Measurements from ENCODE around the gene PANK1.

The PANK1 gene

DNA sequence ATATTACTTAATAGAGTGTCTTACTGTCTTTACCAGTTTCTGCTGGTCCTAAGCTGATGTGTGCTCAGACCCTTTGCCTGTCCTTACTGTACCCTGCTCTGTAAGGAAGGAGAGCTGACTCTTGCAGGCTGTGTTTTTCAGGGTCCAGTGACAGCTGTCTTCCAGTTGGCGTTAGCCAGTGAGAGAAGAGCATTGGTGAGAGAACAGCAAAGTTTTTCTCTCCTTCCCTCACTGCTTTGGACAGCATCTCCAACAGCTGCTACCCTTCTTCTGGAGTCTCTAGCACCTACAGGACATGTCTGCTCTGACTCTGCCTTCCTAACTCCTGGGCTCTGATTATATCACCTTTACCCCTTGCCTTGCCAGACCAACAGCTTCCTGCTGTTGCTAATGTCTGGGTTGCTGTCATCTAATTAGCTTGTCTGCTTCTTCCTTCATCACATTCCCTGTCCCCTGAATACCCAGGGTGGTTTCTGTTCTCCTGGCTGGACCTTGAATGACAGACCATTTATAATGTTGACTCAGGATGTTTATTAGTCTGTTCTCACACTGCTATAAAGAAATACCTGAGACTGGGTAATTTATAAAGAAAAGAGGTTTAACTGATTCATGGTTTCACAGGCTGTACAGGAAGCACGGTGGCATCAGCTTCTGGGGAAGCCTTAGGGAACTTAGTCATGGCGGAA lies 23.5 kb upstream of the PANK1 start:
- no peak overlapping the region for H3K4me3 ChIP-seq (ENCODE audit: low read length)
- no peaks in the 10 kb centered on the region for H4K20me1 ChIP-seq (ENCODE audit: control insufficient read depth, insufficient read depth, low read depth, low read length)
- no peaks in the 10 kb centered on the region for H3K79me2 ChIP-seq (ENCODE audit: control insufficient read depth, low read length)
- no peaks in the 10 kb centered on the region for H3K27me3 ChIP-seq (ENCODE audit: control insufficient read depth, low read length)
- no peak overlapping the region for H3K4me2 ChIP-seq (ENCODE audit: low read length)
- H3K36me3 ChIP-seq (ENCODE audit: control insufficient read depth, low read length): no peaks in the 10 kb centered on the region
- H3K27ac ChIP-seq (ENCODE audit: low read depth, low read length): no peak overlapping the region
- H3K9me2 ChIP-seq (replicated peaks; ENCODE audit: control insufficient read depth, low read length): no peaks in the 10 kb centered on the region
- H3F3A ChIP-seq (ENCODE audit: control insufficient read depth, insufficient read depth): no peaks in the 10 kb centered on the region
- H3K9me3 ChIP-seq (ENCODE audit: control insufficient read depth, insufficient read depth, low read length): no peaks in the 10 kb centered on the region
- TF ChIP-seq, protein P1, sequence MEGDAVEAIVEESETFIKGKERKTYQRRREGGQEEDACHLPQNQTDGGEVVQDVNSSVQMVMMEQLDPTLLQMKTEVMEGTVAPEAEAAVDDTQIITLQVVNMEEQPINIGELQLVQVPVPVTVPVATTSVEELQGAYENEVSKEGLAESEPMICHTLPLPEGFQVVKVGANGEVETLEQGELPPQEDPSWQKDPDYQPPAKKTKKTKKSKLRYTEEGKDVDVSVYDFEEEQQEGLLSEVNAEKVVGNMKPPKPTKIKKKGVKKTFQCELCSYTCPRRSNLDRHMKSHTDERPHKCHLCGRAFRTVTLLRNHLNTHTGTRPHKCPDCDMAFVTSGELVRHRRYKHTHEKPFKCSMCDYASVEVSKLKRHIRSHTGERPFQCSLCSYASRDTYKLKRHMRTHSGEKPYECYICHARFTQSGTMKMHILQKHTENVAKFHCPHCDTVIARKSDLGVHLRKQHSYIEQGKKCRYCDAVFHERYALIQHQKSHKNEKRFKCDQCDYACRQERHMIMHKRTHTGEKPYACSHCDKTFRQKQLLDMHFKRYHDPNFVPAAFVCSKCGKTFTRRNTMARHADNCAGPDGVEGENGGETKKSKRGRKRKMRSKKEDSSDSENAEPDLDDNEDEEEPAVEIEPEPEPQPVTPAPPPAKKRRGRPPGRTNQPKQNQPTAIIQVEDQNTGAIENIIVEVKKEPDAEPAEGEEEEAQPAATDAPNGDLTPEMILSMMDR (IDR thresholded peaks at IDR 0.05; ENCODE audit: low read depth, low read length, poor library complexity, severe bottlenecking): no peak
- TF ChIP-seq EZH2phosphoT487 (IDR thresholded peaks at IDR 0.05; ENCODE audit: borderline replicate concordance, low read length): no peak
- 0 out of 2 replicates have a peak, but pooled peaks cover 3% of the 10 kb centered on the region for H3K4me1 ChIP-seq (ENCODE audit: control insufficient read depth, low read length)

DNA sequence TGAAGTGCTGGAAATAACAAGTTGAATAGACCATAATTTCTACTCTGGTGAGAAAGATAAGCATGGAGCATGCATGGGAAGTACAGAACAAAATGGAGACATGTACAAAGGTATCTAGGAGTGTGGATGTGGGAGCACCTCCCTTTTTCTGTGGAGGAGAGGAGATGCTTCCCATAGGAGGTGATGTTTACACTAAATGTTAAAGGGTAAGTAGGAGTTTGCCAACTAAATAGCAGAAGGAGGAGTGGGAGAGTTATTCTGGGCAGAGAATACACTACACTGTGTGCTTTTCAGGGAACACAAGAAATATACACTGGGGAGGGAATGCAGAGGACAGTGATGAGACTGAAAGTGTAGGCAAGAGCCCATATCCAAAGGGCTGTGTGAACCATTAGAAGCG lies 21.1 kb upstream of the PANK1 start:
- Histone ChIP-seq H3K27ac (ENCODE audit: low read depth, low read length) (no peak overlapping the region), H3K4me3 (ENCODE audit: low read length) (no peak overlapping the region), H3K4me1 (ENCODE audit: control insufficient read depth, low read length) (no peaks in the 10 kb centered on the region), H3K79me2 (ENCODE audit: control insufficient read depth, low read length) (no peaks in the 10 kb centered on the region), H3F3A (ENCODE audit: control insufficient read depth, insufficient read depth) (no peaks in the 10 kb centered on the region), H3K9me2 (replicated peaks; ENCODE audit: control insufficient read depth, low read length) (no peaks in the 10 kb centered on the region), H3K4me2 (ENCODE audit: low read length) (no peak overlapping the region), H3K27me3 (ENCODE audit: control insufficient read depth, low read length) (no peaks in the 10 kb centered on the region), H3K36me3 (ENCODE audit: control insufficient read depth, low read length) (no peaks in the 10 kb centered on the region), H4K20me1 (ENCODE audit: control insufficient read depth, insufficient read depth, low read depth, low read length) (no peaks in the 10 kb centered on the region), H3K9me3 (ENCODE audit: control insufficient read depth, insufficient read depth, low read length) (no peaks in the 10 kb centered on the region)
- TF ChIP-seq, protein P1 (IDR thresholded peaks at IDR 0.05; ENCODE audit: low read depth, low read length, poor library complexity, severe bottlenecking): no peak
- TF ChIP-seq EZH2phosphoT487 (IDR thresholded peaks at IDR 0.05; ENCODE audit: borderline replicate concordance, low read length): no peak

DNA sequence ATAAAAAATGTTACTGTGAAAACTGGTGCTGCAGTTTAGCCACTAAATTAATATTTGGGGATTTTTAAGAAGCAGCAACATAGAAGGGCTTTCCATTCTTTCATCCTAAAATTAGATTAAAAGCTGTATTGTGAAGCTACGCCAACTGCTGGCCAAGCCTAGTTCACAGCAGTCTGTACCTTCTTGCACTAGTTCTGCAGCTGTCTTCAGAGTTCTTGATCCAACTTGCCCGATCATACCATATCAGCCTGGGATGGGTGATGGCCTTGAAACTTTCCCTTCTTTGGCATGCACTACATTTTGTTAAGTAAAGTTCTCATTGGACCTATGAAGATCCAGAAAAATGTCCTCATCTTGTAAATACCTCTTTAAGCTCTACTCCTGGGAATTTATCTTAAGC lies 20.3 kb upstream of the PANK1 start:
- no peaks in the 10 kb centered on the region for H3K79me2 ChIP-seq (ENCODE audit: control insufficient read depth, low read length)
- no peaks in the 10 kb centered on the region for H4K20me1 ChIP-seq (ENCODE audit: control insufficient read depth, insufficient read depth, low read depth, low read length)
- H3K9me2 ChIP-seq (replicated peaks; ENCODE audit: control insufficient read depth, low read length): no peaks in the 10 kb centered on the region
- TF ChIP-seq, protein P1 (IDR thresholded peaks at IDR 0.05; ENCODE audit: low read depth, low read length, poor library complexity, severe bottlenecking): peak; percentile 23
- TF ChIP-seq EZH2phosphoT487 (IDR thresholded peaks at IDR 0.05; ENCODE audit: borderline replicate concordance, low read length): no peak
- no peak overlapping the region for H3K4me2 ChIP-seq (ENCODE audit: low read length)
- H3F3A ChIP-seq (ENCODE audit: control insufficient read depth, insufficient read depth): no peaks in the 10 kb centered on the region
- no peaks in the 10 kb centered on the region for H3K4me1 ChIP-seq (ENCODE audit: control insufficient read depth, low read length)
- no peak overlapping the region for H3K27ac ChIP-seq (ENCODE audit: low read depth, low read length)
- H3K27me3 ChIP-seq (ENCODE audit: control insufficient read depth, low read length): no peaks in the 10 kb centered on the region
- H3K4me3 ChIP-seq (ENCODE audit: low read length): no peak overlapping the region
- H3K9me3 ChIP-seq (ENCODE audit: control insufficient read depth, insufficient read depth, low read length): no peaks in the 10 kb centered on the region
- H3K36me3 ChIP-seq (ENCODE audit: control insufficient read depth, low read length): no peaks in the 10 kb centered on the region

All from DOHH2 (cell line).